Mesenteric fat pad (tissue), 1 donor: Measurements from ENCODE around the gene DUS3L. TPM values are rescaled to one million over a fixed set of nuclear protein-coding genes. Genes with fewer than 3 reads are reported as not detected.
"Not testable (repeated sequence)": the region's sequence is repeated elsewhere in the genome, so short reads cannot be mapped to it uniquely, and the experiment has no call there.

ENCODE experiments used
- DNase-seq: peaks from one replicate; pipeline ENCODE4 v3.0.0-alpha.2; 2020; ENCODE audit warnings: low spot score
- total RNA-seq: library from RNA; stranded (reverse); fragmentation: NEBNext Ultra II Directional; extraction: Animal tissue kit (Norgen Biotek cat#: 25700); gene quantifications from one replicate; pipeline ENCODE4 v1.2.1, GENCODE V29; 2021
- donor health status: DM: yes; HTN: yes; CAD: no.

The DUS3L gene
- total RNA-seq, 1 donor from 2014 or later = 31.4 TPM

DNA sequence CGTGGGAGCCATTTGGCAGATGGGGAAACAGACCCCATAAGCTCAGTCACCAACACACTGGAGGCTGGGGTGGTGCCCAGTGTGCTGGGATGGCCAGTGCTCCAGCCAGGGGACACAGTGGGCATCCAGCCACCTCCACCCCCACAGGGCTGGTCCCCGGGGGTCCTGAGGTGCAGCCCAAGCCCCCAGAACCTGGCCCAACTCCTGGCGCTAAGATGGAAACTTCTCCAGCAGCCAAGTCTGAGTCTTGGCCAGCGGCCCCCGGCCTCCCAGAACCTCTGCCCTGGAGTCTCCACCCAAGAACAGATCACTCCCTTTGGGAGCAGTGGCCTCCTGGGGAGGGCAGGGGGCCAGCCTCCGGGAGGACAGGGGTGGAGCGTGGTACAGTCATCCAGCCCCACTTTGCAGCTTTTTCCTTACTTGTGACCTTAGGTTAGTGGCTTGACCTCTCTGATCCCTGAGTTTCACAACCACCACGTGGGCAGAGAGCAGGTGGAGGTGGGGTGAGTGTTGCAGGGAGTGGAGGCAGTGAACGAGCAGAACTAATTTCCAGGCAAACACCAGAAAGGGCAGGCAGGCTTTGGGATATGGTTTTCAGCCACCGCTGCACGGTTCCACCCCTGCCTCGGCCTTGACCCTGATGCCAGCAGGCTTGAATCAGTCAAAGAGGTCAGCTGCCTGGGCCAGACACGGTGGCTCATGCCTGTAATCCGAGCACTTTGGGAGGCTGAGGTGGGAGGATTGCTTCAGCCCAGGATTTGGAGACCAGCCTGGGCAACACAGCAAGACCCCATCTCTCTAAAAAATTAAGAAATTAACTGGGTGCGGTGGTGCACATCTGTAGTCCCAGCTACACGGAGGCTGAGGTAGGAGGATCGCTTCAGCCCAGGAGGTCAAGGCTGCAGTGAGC, 9.7 kb upstream of the DUS3L start:
- no peak for DNase-seq

DNA sequence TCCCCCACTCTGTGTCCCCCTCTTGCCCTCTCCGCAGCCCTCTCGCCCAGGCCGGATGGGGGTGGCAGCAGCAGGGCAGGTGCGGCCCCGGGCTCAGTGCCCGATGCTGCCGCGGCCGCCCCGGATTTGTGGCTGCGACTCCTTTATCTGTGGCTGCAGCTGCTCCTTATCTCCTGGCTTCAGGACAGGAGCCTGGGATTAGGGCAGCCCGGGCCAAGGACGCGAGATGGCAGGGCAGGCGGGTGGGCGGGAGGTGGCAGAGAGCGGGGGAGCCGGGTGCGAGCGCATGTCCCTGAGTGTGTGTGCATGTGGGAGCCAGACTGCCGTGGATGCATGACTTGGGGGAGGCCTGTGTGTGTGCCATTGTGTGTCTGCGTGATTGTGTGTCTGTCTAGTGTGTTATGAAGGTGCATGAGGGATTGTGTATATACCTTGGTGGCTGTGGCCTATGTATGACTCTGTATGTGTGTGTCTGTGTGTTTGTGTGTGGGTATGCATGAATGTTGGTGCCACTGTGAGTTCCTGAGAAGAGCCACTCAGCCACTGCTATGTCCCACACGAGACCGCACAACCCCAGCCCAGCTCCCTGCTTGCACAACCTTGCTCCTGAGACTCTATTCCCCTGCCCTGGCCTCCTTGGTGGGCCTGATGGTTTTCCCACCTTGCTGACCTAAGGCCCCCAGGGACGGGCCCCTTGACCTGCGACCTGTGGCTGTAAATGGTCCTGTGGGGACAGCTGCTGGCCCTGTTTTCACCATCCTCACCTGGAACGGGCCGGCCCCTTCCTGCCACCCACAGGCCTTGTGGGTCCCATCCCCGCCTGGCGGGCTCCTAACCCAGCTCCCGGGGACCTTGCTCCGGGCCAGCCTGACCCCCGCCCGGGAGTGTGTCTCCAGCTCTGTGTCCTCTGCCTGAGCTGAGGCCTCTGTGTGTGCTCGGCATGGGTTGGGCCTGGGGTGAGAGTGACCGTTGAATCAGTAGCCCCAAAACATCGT, 8.6 kb upstream of the DUS3L start:
- DNase-seq = no peak

DNA sequence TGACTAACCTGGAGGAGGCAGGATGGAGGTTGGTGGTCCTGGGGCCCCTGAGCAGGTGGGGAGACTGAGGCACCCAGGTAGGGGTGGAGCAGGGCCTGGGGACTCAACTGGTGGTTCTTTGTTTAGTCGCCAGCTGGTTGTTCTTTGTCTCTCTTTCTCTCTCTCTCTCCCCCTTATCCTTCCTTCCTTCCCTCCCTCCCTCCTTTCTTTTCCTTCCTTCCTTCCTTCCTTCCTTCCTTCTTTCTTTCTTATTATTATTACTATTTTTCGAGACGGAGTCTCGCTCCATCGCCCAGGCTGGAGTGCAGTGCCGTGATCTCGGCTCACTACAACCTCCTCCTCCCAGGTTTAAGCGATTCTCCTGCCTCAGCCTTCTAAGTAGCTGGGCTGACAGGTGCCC, 7.3 kb upstream of the DUS3L start:
- no peak for DNase-seq

DNA sequence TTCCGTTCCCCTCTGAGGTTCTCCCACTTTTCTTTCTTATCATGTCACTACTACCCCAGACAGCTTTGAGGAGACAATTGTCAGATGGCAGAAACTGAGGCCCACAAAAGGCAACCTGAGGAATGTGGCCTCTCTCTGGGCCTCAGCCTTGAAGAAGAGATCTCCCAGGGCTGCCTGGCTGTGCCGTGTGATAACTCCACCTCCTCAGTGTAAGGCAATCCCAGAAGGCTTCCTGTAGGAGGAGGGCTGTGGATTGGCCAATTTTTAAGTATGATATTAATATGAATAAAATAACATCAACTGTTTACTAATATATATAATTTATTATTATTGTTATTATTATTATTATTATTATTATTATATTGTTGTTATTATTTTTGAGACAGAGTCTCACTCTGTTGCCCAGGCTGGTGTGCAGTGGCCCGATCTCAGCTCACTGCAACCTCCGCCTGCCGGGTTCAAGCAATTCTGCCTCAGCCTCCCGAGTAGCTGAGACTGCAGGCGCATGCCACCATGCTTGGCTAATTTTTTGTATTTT, 4.5 kb upstream of the DUS3L start:
- no peak for DNase-seq

DNA sequence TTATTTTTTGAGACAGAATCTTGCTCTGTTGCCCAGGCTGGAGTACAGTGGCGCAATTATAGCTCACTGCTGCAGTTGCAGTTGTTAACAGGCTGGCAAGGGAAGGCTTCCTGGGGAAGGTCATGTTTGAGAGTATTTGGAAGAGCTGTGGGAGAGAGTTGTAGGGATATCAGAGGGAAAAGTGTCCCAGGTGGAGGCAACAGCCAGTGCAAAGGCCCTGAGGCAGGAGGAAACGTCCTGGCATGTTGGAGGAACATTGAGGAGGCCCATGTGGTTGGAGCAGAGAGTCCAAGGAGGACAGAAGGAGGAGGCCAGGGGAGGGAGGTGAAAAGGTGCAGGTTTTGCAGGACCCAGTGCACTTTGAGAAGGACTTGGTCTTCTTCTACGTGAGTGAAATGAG, 2.2 kb upstream of the DUS3L start:
- DNase-seq = no peak

DNA sequence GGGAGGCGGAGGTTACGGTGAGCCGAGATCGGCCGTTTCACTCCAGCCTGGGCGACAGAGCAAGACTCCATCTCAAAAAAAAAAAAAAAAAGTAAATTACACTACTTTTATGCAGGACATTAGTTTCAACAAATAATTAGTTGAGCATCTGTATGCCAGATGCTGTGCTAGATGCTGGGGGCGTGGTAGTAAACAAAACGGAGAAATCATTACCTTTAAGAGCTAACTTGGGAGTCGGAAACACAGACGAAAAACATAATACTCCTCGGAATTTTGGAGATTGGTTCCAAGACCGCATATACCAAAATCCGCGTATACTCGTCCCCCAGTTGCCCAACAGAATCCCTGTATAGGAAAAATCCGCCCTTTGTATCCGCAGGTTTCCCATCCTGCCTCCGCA, 1.3 kb upstream of the DUS3L start:
- no peak for DNase-seq

DNA sequence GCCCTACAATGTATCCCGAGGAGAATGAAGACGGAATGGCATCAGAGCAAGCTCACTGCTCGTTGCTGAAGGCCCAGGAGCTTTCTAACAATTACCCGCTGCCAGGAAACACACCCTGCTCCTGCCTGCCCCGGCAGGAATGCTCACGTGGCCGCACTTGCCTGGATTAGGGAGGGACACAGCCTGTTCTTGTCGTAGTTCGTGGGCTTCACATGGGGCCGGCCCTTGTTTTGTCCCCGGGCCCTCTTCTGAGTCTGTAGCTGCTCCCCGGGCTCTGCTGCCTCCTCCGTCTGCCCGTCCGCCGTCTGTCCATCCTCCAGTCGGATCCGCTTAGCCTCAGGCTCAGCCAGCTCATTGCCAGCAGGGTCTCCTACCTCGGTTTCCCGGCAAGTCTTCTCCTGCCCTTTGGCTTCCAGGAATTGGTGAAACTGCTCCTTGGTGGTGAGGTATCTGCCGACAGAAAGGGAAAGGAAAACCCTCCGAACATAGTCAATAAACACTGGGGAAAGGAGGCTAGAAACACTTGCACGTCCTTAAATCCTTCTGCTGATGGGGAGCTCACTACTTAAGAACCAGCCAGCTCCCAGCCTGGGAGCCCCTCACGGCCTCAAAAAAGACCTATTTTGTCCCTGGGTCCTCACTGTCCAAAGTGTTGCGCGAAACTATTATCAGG, 941 bp downstream of the DUS3L start:
- DNase-seq = no peak

DNA sequence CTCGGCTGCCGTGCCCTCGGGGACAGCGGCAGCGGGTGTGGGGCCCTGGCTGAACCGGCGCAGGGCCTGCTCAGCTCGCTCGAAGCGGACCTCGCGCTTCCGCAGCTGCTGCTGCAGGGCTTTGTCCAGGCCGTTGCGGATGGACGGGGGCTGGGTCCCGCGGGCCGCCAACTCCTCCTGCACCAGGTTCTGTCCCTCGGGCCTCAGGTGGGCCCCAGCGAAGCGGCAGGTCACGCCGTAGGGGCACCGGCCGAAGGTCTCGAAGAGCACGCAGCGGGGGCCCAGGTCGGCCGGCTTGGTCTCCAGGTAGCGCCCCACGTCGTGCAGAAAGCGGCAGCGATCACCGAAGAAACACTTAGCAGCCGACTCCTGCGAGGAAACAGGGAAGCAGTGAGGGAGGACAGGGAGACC, 1.6 kb downstream of the DUS3L start:
- no peak for DNase-seq

DNA sequence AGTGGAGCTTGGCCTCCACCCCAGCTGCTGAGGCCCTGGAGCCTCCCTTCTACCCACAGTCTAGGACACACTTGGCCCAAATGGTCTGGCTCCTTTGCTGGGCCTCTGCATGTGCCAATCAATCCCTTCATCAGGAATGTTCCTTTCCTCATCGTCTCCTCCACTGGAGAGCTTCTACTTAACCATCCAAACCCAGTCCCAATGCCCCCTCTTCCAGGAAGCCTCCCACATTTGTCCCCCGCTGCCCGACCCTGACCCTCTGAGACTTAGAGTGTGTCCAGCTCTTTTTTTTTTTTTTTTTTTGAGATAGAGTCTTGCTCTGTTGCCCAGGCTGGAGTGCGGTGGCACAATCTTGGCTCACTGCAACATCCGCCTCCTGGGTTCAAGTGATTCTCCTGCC, 2.5 kb downstream of the DUS3L start:
- no peak for DNase-seq

DNA sequence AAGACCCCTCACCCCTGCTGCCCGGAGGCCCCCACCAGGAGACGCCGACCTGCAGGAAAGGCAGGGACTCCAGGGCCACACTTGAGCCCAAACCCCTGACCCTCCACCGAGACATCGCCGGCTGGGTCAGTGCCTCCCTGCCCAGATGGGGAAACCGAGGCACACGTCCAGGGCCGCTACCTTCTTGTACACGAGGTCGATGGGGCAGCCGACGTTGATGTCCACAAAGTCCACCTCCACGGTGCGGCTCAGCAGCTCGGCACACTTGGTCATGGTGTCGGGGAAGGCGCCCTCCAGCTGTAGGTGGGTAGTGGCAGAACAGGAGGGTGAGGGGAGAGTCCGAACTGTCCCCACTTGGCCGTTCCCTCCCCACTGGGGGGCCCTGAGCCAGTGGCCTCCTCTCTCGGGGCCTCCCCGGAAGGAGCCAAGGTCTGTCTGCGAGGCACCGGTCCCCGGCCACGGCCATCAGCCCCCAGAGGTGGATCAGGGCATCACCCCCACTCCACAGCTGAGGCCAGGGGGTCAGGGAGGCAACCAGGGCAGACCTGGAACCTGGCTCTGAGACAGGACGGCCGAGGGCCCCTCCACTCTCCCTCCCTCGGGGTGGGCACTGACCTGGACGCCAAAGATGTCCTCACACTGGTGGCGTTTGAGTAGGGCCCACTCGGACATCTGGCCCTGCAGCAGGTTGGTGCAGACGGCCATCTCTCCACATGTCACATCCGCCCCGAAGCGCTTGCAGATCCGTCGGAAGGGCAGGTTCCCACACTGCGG, 3.4 kb downstream of the DUS3L start:
- no peak for DNase-seq

DNA sequence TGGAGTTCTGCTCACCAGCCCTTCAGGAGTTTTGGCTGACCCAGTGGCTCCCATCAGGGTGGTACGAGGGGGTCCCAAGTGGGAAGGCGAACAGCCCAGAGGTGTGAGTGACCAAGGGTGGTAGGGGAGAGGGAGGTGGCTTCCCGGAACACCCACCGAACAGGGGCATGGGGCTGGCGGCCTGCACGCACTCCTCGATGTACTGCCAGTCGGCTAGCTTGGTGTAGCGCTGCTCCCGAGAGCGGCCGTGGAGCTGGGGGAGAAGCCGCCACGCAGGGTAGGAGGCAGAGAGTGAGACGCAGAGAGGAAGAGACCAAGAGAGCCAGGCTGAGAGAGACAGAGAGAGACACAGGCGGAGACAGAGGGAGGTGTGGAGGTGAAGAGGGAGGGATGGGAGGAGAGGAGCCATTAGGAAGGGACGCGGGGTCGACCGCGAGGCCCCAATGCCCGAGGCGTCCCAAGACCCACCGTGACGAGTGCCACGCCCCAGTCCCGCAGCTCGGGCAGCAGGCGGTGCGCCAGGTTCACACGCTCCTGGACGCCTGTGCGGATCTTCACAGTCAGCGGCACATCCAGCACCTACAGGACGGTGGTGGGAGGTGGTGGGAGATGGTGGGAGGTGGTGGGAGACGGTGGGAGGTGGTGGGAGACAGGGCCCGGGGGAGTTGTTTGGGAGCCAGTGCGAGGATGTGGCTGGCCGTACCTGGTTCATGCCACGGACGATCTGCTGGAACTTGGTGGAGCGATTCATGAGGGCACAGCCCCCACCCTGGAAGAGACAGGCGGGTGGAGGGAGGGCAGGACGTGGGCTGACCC, 4.2 kb downstream of the DUS3L start:
- DNase-seq = no peak

DNA sequence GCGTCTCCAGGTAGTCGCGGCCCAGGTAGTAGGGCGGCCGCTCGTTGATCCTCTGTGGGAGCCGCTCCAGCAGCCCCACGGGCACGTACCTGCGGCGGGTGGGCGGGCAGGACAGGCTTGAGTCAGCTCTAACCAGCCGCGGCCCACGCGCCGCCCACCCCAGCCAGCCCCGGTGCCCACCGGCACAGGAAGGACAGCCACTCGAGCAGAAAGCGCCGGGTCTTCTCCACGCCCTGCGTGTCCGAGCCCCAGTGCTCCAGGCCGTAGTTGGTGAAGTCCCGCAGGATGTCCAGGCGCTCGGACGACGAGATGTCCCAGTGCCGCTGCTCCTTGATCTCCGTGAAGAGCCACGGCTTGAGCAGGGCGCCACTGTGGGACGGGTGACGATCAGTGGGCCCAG, 5.5 kb downstream of the DUS3L start:
- no peak for DNase-seq

DNA sequence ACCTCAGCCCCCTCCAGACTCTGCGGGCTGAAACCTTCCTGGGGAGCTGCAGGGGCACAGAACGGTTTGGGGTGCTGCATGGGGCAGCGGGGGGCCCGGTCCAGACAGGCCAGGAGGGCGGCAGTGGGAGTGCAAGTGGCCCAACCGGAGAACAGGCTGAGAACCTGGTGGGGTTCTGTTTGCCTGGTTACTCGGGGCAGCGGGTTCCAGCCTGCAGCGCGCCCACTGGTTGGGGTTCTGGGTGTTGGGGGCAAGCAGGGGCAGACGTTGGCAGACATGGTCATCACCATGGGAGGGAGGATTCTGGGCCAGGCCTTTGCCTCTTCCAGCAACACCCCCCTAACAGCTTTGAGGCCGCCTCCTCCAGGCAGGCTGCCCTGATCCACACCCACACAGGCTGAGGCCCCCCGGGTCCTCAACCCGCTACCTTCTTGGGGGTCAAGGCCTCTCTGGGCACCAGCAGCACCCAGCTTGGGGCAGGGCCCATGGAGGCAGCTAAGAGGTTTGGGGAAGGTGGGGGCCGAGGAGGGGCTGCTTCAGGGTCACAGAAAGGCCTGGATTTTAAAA, 6.3 kb downstream of the DUS3L start, which contains the start of gene PRR22:
TSS of gene PRR22 (minus strand) at position 166 of the 567 bp plus-strand sequence. CDS start at position 80, 86 bp downstream.
- no peak for DNase-seq

DNA sequence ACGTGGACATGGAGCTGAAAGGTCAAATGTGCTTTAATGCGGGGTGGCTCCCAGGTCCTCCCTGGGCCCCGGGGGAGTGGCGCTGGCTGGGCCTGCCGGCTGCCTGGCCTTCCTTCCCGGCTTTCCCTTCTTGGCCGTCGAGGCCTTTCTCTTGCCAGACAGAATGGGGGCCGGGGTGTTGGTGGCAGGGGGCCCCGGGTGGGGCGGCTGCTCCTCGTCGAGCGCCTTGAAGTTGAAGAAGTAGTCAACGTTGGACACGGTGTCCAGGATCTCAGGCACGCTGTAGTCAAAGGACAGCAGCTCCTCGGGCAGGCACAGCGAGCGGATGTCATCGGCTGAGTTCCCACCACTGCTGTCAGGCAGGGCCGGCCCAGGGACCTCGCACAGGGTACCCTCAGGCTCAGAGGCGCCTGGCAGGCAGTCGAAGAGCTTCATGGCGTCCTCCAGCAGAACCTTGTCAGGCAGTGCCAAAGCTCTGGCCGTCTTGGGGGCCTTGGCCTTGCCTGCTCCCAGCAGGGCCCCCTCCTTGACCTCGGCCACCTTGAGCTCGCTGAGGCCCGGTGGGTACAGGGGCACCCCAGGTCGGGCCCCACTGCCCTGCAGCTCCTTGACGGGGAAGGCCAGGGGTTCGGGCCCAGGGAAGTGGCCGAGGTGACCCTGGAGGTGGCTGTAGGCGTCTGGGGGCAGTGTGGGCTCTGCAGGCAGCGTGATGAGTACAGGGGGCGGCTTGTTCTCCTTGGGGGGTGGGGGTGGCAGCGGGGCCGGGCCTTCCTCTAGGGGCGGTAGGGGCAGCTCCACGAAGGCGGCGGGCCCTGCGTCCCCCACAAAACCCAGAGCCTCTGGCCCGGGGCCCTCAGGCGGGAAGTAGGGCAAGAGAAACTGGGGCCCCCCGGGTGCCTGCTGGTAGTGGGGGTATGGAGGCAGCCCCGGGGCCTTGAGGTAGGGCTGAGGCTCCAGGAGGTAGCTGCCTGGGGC, 7.7 kb downstream of the DUS3L start:
- DNase-seq = no peak

DNA sequence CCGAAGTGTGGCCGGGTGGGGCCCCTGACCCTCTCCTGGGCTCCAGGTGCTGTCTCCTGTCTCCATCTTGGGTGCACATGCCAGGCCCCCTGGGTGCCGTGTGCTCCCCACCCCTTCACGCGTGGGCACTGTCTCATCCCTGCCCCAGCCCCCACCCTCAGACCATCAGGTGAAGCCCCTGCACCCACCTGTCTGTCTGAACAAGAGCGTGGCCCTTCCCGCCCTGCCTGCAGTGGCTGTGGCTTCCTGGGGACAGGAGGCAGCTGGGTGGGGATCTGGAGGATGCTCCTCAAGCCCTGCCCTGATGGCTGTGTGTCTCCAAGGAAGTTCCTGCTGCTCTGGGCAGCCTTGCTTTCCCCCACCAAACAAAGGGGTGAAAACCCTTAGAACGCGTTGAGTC, 8.6 kb downstream of the DUS3L start:
- DNase-seq = no peak

DNA sequence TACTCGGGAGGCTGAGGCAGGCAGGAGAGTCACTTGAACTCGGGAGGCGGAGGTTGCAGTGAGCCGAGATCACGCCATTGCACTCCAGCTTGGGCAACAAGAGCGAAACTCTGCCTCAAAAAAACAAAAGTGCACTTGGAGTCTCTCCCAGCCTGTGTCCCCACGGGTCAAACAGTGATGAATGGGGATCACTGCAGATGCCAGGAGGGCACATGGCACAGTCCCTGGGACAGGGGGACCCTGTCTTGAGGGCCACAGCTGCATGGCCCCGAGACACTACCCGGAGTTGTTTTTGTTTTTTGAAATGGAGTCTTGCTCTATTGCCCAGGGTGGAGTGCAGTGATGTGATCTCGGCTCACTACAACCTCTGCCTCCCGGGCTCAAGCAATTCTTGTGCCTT, 10.0 kb downstream of the DUS3L start:
- not testable (repeated sequence) for DNase-seq

DNA sequence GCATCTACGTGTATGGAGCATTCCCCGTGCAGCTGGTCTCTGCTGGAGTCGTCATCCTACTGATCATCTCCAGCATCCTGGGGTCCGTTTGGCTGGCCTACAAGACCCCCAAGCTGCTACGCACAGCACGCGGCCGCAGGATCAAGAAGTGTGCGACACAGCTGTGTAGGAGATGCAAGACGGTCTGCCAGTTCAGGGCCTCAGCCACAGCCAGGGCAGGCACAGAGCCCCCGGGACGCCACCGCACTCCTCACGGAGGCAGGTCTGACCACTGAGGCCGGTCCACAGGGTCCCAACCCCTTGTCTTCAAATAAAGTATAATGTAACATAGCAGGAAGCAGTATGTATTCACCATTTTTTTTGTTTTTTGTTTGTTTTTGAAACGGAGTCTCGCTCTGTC, 12.6 kb downstream of the DUS3L start:
- DNase-seq = no peak
